HG03457 (cell line): ENCODE measurements around the gene CSGALNACT2.
"Not testable (repeated sequence)": the region's sequence is repeated elsewhere in the genome, so short reads cannot be mapped to it uniquely, and the experiment has no call there.

Source experiments
- ATAC-seq: cut with Tn5 transposase; IDR thresholded peaks from one replicate; pipeline ENCODE4 v1.9.1; 2021; ENCODE audit warnings: moderate number of reproducible peaks; ENCODE audit not compliant: unreplicated experiment

The CSGALNACT2 gene, protein sequence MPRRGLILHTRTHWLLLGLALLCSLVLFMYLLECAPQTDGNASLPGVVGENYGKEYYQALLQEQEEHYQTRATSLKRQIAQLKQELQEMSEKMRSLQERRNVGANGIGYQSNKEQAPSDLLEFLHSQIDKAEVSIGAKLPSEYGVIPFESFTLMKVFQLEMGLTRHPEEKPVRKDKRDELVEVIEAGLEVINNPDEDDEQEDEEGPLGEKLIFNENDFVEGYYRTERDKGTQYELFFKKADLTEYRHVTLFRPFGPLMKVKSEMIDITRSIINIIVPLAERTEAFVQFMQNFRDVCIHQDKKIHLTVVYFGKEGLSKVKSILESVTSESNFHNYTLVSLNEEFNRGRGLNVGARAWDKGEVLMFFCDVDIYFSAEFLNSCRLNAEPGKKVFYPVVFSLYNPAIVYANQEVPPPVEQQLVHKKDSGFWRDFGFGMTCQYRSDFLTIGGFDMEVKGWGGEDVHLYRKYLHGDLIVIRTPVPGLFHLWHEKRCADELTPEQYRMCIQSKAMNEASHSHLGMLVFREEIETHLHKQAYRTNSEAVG

DNA sequence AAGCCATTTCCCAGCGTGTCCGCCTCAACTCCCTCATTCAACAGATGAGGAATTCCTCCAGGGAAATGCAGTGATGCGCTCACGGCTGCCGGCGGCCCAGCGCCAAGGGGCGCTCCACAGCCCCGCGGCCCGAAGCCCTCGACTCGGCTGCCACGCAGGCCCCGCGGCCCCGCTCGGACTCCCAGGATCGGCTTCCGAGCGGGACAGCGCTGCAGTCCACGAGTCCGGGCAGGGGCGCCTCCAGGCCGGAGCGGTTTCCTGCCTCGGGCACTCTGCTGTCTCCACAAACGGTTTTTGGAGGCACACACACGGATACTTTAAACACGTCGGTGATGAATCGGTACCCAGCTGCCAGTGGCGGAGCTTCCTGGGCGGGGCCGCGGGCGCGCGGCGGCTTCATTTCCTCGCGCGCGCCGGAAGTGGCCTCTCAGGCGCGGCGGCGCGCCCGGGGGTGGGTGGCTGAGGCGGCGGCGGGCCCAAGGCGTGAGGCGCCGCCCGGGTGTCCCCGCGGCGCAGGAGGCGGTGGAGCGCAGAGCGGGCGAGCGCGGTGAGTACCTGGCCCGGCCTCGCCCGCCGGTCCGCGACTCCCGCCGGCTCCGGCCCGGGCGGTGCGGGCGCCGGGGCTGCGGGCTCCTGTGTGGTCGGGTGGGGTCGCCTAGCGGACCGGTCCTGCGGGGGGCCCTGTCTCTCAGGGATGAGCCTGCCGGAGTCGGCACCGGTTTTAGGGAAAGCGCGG lies at the start of gene CSGALNACT2:
TSS of gene CSGALNACT2 (plus strand) at position 425 of the 736 bp plus-strand sequence. CDS start 16,705 bp downstream, outside the sequence.
- peak; percentile 64 for ATAC-seq

GRCh38 chr10:43089519-43089918 lies 48.7 kb upstream of the CSGALNACT2 start:
- ATAC-seq = no peak

DNA sequence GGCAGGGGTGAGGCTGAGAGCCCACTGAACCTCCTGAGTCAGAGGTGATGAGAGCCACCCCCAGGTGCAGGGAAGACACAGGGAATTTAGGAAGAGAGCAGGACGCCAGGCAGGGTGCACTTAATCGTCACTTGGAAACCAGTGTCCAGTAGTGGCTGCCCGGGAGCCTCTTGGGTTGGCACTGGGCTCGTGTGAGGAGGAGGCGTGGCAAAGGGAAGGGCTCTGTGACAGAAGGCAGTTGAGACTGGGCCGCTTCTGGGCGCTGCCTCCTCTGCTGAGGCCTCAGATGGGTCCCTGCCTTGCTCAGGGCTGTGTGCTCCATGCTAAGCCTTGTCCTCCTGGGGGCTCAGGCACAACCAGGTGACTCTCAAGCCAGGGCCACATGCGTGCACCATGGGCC lies 48.1 kb upstream of the CSGALNACT2 start:
- ATAC-seq = no peak

GRCh38 chr10:43090664-43091063 lies 47.6 kb upstream of the CSGALNACT2 start:
- no peak for ATAC-seq

- no peak for ATAC-seq
These were observed 46.4 kb upstream of the CSGALNACT2 start for GRCh38 chr10:43091846-43092245.

DNA sequence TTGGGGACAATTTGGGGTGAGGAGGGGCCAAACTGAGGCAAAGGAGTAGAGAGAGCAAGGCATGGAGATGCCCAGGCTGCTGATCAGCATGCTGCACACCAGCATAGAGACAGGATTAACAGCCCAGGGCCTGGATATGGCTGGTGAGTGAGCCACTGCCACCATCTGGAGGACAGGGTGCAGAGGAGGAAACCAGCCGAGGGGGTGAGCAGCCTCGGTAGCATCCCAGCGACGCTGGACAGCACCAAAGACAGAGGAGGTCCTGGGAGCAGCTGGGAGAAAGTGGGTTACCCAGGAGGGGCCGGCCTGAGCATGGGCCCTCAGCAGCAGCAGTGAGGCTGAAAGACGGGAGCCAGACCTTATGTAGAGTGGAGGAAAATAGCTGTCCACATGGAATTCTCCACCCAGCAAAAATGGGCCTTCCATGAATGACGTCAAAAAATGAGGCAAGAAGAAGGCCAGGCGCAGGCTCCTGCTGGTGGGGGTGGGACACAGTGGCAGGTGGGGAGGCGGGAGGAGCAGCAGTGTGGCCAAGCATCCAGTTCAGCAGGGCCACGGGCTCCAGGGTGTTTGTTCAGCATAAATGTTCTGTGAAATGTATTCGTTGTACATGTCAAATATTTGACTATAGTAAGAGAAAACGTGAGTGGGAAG lies 44.7 kb upstream of the CSGALNACT2 start:
- ATAC-seq = no peak

- no peak for ATAC-seq
These were observed 44.2 kb upstream of the CSGALNACT2 start for GRCh38 chr10:43094085-43094484.

- ATAC-seq = not testable (repeated sequence)
These were observed 38.9 kb upstream of the CSGALNACT2 start for GRCh38 chr10:43099339-43099738.

DNA sequence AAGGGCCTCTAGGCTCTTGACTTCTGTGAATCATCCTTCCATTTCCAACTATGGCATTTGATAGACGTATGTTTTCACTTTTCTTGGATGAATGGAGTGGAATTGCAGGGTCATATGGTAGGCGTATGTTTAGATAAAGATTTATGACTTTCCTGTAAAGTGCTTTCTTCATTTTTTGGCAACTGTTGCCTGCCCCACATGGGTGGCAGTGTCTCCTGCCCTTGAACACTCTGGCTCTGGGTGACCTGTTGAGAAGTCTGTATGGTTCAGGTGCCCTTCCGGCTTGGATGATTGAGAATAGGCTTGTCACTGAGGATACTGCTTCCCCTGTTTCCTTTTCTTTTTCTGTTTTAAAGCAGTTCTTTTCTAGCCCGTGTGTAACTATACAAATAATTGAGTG lies 38.3 kb upstream of the CSGALNACT2 start:
- ATAC-seq = no peak

DNA sequence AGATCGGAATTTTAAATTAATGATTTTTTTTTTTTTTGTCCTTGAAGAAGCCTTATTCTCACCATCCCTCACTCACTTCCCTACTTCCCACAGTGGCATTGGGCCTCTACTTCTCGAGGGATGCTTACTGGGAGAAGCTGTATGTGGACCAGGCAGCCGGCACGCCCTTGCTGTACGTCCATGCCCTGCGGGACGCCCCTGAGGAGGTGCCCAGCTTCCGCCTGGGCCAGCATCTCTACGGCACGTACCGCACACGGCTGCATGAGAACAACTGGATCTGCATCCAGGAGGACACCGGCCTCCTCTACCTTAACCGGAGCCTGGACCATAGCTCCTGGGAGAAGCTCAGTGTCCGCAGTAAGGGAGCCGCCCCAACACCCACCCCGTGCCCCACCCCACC lies 37.9 kb upstream of the CSGALNACT2 start:
- ATAC-seq = no peak

DNA sequence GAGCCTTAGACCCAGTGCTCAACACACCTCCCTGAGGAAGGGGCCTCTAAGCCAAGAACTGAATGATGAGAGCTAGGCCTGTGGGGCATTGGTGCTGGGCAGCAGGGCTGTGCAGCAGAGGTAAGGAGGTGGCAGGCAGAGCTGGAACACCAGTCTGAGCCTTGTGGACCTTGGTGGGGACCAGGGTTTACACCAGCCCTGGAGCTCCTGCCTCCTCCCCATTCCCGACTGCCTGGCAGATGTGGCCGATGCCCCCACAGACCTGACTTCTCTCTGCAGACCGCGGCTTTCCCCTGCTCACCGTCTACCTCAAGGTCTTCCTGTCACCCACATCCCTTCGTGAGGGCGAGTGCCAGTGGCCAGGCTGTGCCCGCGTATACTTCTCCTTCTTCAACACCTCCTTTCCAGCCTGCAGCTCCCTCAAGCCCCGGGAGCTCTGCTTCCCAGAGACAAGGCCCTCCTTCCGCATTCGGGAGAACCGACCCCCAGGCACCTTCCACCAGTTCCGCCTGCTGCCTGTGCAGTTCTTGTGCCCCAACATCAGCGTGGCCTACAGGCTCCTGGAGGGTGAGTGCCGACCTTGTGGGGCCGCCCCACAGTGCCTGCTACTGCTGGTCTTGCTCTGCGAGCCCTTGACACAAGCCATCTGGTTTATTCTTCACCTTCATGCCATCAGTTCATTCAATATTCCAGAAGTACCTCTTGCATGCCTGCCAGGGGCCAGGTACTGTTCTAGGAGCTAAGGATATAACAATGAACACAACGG lies 36.0 kb upstream of the CSGALNACT2 start:
- no peak for ATAC-seq

DNA sequence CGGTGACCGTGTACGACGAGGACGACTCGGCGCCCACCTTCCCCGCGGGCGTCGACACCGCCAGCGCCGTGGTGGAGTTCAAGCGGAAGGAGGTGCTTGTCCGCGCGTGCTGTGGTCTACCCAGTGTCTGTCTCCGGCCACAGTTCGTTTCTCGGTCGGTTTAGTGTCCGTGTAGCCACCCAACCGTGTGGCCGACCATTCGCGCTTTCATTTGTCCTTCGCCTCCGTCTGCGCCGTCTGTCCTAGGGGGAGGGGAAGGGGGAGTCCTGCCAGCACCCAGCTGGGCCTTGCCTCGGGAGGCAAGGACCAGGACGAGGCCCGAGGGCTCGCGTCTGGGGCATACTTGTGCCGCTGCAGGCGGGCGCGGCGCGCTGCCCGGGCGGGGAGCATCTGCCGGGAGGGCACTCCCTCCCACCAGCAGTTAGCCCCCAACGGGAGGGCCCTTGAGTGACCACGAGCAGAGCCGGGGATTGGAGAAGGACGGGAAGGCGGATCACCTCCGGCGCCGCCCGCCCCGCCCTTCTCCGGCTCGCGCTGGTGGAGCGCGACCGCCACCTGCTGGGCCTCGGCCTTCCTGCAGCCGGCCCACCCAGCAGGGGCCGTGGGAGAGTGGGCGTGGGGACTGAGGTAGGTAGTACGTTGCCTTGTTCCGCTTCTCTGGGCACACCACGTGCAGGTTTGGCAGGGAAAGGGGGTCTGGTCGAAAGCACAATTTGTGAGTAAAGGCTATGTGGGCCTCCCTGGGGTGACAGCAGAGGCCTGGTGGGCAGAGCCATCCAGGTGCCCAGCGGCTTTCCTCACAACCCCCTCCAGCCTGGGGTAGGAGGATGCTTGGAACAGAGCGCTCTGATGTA lies 32.9 kb upstream of the CSGALNACT2 start:
- ATAC-seq = peak; percentile 73

- no peak for ATAC-seq
These were observed 32.4 kb upstream of the CSGALNACT2 start for GRCh38 chr10:43105956-43106229.

- no peak for ATAC-seq
These were observed 31.8 kb upstream of the CSGALNACT2 start for GRCh38 chr10:43106256-43107091.

DNA sequence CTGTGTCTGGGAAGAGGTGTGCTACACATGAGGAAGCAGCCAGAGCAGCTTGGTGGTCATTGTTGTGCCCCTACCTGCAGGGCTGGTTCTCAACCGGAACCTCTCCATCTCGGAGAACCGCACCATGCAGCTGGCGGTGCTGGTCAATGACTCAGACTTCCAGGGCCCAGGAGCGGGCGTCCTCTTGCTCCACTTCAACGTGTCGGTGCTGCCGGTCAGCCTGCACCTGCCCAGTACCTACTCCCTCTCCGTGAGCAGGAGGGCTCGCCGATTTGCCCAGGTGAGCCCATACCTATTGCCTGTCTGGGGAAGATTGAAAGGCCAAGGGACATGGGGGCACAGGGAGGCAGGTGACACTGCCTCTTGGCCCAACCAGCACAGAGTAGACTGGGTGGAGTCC lies 29.3 kb upstream of the CSGALNACT2 start:
- ATAC-seq = no peak

GRCh38 chr10:43109671-43110249 lies 28.5 kb upstream of the CSGALNACT2 start:
- ATAC-seq = no peak

DNA sequence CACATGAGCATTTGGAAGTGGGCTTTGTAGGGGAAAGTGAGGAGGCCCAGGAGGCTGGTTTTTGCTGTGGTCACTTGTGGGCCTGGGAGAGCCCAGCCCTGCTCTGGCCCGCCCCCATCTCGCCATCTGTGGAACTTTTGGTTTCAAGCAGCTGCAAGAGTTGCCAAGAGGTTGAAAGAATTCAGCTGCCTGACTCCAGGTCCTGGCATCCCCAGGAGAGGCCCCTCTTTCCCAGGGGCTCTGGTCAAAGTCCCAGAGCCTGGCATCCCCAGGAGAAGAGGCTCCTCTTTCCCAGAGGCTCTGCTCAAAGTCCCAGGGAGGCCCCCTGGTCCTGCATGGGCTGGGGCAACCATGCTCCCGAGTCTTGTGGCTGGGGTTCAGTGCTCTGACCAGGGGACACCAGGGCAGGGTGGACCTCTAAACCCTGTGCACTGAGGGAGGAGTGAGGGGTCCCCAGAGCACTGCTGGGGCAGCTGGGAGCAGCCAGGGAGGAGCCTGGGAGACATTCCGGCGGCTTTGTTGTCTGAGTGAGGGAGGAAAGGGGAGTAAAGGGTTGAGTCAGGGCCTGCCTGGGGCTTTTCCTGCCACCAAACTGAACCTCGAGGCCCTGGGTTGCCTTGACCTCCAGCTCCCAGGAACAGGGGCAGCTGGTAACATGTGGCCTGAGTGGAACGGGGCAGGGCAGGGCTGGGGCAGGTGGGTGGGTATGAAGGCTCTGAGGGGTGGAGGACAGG lies 27.7 kb upstream of the CSGALNACT2 start:
- no peak for ATAC-seq

- no peak for ATAC-seq
These were observed 27.1 kb upstream of the CSGALNACT2 start for GRCh38 chr10:43111101-43111500.
